Coronary artery (tissue), 2 donors: ENCODE results near the gene NBPF20.
"Not testable (repeated sequence)": the region's sequence is repeated elsewhere in the genome, so short reads cannot be mapped to it uniquely, and the experiment has no call there.

Source experiments
- DNase-seq: peaks from one replicate; pipeline ENCODE4 v3.0.0-alpha.2; 2017; ENCODE audit warnings: low spot score
- H3K27ac ChIP-seq, 2 donors: fragments of 200-600 bp; sonication (generic); one replicate each; pipeline ENCODE4 v1.5.1; 2016 to 2019
- H3K4me3 ChIP-seq: fragments of 200-600 bp; sonication (generic); 2 replicates; pipeline ENCODE4 v1.5.1; 2016; ENCODE audit warnings: mild to moderate bottlenecking, moderate library complexity

Gene NBPF20

GRCh38 chr1:145445219-145445618, 19.8 kb upstream of the NBPF20 start:
- peak; percentile 9 for DNase-seq
- H3K27ac ChIP-seq, H3K4me3 ChIP-seq: not testable (repeated sequence)

GRCh38 chr1:145442340-145442739, 16.9 kb upstream of the NBPF20 start:
- not testable (repeated sequence) for H3K4me3 ChIP-seq, DNase-seq, H3K27ac ChIP-seq

GRCh38 chr1:145431363-145432256, 6.2 kb upstream of the NBPF20 start:
- peak overlapping the region; percentile 62 for H3K4me3 ChIP-seq
- not testable (repeated sequence) for DNase-seq, H3K27ac ChIP-seq

GRCh38 chr1:145430830-145431229, 5.4 kb upstream of the NBPF20 start:
- H3K27ac ChIP-seq, DNase-seq, H3K4me3 ChIP-seq: not testable (repeated sequence)

- not testable (repeated sequence) for H3K27ac ChIP-seq, H3K4me3 ChIP-seq, DNase-seq
These were observed 3.9 kb upstream of the NBPF20 start for GRCh38 chr1:145429329-145429728.

GRCh38 chr1:145424612-145425435, 579 bp downstream of the NBPF20 start:
- H3K27ac ChIP-seq: peak overlapping the region in 1 of 2 donors; percentile 77
- not testable (repeated sequence) for DNase-seq
- peak overlapping the region; percentile 91 for H3K4me3 ChIP-seq

- H3K4me3 ChIP-seq, DNase-seq, H3K27ac ChIP-seq: not testable (repeated sequence)
These were observed 10.3 kb downstream of the NBPF20 start for GRCh38 chr1:145415149-145415548.

- not testable (repeated sequence) for H3K4me3 ChIP-seq, H3K27ac ChIP-seq, DNase-seq
These were observed 18.1 kb downstream of the NBPF20 start for GRCh38 chr1:145407266-145407665.

- DNase-seq, H3K4me3 ChIP-seq, H3K27ac ChIP-seq: not testable (repeated sequence)
These were observed 20.5 kb downstream of the NBPF20 start for GRCh38 chr1:145404949-145405348.

GRCh38 chr1:145400701-145401100, 24.7 kb downstream of the NBPF20 start:
- not testable (repeated sequence) for H3K4me3 ChIP-seq, H3K27ac ChIP-seq, DNase-seq
